Measurements from ENCODE around the gene CDK13.

CDK13 gene

GRCh38 chr7:39950473-39951225 is 593 bp downstream of the CDK13 start:
- peak; percentile 52 for DNase-seq

GRCh38 chr7:39951226-39952194 is 1.5 kb downstream of the CDK13 start:
- DNase-seq = peak; percentile 10

DNA sequence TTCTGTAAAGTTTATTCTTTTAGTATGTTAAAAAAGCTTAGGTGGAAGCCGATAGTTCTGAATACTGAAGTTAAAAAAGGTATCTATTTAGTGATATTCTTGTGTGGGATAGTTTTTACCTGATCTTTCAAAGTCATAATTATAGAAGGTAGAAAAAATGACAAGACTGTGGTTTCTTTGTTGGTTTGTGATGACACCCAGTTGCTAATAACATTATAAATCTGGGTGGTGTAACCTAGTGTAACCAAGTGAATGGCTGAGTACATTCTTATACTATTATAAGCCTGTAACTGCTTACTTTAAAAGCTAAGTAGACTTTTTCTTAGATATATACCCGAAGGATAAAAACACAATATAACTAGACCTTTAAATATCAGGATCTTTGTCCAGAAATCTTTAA is 2.3 kb downstream of the CDK13 start:
- no peak for DNase-seq

GRCh38 chr7:39952803-39953202 is 2.7 kb downstream of the CDK13 start:
- no peak for DNase-seq

GRCh38 chr7:39954694-39955093 is 4.6 kb downstream of the CDK13 start:
- no peak for DNase-seq

- no peak for DNase-seq
These were observed 8.0 kb downstream of the CDK13 start for GRCh38 chr7:39958038-39958437.

DNA sequence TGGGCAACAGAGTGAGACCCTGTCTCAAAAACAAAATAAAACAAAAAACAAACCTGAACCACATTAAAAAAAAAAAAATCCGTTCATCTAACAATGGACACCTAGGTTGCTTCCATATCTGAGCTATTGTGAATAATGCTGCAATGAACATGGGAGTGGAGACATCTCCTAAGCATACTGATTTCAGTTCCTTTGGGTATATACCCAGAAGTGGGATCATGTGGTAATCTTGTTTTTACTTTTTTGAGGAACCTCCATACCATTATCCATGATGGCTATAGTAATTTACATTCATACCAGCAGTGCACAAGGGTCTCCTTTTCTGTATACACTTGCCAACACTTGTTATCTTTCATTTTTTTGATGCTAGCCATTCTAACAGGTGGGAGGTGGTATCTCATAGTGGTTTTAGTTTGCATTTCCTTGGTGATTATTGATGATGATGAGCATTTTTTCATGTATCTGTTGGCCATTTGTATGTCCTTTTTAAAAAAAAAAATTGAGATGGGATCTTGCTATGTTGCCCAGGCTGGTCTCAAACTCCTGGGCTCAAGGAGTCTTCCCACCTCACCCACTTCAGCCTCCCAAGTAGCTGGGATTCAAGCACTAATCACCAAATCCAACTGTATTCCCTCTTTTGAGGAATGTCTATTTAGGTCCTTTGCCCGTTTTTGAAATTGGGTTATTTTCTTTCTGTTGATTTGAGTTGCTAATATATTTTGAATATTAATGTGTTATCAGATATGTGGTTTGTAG is 17.5 kb downstream of the CDK13 start:
- DNase-seq = no peak

DNA sequence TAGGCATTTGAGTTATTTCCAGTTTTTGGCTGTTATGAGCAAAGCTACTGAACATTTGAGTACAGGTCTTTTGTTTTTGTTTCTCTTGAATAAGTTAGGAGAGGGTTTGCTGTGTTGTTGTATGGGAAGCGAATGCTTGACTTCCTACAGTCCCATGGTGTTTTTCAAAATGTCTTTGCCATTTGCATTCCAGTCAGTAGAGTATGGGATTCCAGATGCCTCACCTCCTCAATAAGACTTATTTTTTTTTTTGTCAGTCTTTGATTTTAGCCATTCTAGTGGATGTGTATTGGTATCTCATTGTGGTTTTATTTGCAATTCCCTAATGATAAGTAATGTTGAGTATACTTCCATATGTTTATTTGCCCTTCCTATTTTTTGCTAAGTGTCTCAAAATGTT is 19.4 kb downstream of the CDK13 start:
- no peak for DNase-seq

DNA sequence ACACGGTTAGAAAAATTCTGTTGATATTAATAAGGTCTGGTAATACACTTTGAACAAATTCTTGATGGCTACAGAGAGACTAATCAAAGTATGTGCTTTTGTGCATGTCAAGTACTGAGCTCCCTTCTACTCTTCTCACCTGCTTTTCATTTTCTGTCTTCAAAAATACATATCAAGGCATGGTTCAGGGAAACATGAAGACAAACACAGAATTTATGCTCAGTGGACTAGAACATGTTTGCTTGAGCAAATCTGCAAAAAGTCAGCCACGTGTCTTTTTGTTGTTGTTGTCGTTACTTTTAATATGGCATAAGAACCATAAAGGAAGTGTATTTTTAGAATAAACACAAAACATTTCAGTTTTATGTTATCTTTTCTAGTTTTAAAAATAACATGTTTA is 21.9 kb downstream of the CDK13 start:
- DNase-seq = no peak

GRCh38 chr7:39973801-39974200 is 23.7 kb downstream of the CDK13 start:
- DNase-seq = no peak

GRCh38 chr7:39978230-39978934 is 28.3 kb downstream of the CDK13 start:
- DNase-seq = no peak

DNA sequence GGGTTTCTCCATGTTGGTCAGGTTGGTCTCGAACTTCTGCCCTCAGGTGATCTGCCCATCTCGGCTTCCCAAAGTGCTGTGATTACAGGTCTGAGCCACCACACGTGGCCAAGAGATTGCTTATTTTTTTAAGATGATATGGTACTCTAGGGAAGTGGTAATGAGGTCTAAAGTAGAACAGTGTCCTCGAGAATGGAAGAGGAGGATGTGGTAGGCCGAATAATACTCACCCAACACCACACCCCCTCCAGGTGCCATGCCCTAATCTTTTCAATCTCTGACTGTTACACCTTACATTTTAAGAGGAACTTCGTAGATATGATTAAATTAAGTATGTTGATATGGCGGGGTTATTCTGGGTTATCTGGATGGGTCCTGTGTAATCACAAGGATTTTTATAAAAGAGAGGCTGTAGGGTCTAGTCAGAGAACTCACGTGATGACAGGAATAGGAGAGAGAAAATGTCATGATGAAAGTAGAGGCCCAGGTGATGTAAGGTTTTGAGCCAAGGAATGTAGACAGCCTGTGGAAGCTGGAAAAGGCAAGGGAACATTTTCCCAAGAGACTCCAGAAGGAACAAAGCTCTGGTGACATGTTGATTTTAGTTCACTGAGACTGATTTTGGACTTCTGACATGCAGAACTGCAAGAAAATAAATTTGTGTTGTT is 29.5 kb downstream of the CDK13 start:
- no peak for DNase-seq

DNA sequence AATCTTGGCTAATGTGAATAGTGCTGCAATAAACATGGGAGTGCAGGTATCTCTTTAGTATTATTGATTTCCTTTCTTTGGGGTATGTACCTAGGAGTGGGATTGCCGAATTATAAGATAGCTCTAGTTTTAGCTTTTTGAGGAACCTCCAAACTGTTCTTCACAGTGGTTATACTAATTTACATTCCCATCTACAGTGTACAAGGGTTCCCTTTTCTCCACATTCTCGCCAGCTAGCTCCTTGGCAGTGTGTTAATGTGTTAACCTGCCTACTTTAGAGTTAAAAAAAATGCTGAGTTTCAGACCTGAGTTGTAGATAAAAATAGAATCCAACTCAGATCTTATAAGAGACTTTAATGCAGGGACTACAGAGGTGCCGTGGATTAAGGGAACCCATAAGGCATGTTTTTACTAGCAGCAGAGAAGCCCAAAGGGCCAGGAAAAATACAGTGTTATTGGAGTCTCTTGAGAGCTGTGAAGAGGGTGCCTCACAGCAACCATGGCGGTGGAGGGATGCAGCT is 35.4 kb downstream of the CDK13 start:
- no peak for DNase-seq

DNA sequence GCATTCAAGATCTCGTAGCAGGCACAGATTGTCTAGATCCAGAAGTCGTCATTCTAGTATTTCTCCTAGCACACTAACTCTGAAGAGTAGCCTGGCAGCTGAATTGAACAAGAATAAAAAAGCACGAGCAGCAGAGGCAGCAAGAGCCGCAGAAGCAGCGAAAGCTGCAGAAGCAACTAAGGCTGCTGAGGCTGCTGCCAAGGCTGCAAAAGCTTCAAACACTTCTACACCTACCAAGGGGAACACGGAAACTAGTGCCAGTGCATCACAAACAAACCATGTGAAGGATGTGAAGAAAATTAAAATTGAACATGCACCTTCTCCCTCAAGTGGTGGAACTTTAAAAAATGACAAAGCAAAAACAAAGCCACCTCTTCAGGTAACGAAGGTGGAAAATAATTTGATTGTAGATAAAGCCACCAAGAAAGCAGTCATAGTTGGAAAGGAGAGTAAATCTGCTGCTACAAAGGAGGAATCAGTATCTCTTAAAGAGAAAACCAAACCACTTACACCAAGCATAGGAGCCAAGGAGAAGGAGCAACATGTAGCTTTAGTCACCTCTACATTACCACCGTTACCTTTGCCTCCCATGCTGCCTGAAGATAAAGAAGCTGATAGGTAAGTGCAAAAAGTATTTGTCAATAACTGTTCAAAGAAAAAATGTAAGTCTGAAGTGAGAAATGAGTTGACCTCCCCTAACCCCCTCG is 37.7 kb downstream of the CDK13 start:
- no peak for DNase-seq

- no peak for DNase-seq
These were observed 50.8 kb downstream of the CDK13 start for GRCh38 chr7:40000734-40001315.

DNA sequence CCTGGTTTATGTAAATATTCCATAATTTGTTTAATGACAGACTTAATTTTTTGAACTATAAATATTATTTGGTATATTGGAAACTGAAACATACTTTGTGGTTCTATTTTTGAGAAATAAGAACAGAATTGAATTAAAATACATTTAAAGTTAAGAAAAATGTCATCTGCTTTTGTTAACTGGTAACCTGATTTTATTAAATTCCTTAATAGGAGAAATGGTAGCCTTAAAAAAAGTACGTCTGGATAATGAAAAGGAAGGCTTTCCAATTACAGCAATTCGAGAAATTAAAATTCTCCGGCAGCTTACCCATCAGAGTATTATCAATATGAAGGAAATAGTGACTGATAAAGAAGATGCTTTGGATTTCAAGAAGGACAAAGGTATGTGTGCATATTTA is 51.6 kb downstream of the CDK13 start:
- DNase-seq = no peak

DNA sequence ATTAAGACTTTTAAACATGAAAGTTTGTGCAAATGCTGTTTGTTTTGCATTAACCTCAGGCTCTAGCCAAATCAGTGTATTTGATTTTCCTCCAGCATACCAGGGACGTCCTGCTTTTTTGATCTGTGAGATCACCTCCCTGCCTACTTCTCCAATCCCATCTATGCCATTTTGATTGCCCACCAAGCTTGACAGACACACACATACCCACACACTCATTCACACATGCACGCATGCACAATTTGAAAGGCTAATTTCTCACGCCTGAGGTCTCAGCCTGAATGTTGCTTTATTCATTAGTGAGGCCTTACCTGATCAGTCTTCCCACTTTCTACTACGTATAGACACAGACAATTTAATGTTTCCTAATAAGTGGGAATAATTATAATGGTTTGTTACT is 53.5 kb downstream of the CDK13 start:
- DNase-seq = no peak

DNA sequence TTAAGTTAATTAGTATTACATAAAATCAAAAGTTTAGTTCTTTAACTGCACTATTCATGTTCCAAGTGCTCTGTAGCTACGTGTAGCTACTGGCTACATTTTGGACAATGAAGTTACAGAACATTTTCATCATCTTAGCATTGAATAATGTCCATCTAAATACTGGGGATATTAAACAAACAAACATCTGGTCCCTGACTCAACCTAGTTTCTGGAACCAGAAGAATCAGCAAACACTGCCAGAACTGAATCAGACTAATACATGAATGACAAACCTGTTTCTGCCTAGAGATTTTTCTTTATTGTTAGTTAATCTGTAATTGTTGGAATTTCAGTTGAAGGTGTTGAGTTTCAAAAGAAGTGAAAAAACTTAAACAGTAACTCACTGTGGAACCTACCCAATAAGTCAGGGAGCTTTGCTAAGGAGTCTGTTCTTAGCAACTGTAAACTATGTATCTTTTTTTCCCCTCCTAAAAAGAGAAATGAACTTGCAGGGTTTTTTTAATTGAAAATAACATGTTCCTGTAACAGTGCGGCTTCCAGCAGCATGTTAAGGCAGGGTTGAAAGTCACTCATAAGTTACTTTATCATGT is 58.3 kb downstream of the CDK13 start:
- DNase-seq = no peak

DNA sequence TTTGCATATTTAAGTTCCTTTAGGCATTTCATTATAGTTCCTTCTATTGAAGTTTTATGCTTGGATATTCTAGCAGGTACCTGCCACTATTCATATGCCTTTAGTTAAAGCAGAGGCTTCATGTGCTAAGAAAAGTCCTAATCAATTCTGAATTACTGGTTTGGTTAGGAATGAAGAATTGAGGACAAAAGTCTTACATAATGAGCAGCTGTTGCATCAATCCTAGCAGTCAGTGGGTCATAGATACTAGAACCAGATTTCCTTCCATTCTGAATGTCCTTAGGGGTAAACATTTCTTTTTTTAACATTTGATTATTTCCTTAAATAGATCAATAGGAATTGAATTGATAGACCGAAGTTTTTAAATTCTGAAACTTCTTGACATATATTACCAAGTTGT is 59.2 kb downstream of the CDK13 start:
- no peak for DNase-seq

GRCh38 chr7:40014376-40014775 is 64.3 kb downstream of the CDK13 start:
- DNase-seq = no peak
